Measurements from ENCODE around the gene RXRA.
A peak's percentile ranks its signal among the peaks of the same experiment; 100 is the strongest.
"Not testable (repeated sequence)": the region's sequence is repeated elsewhere in the genome, so short reads cannot be mapped to it uniquely, and the experiment has no call there.

Gene RXRA

DNA sequence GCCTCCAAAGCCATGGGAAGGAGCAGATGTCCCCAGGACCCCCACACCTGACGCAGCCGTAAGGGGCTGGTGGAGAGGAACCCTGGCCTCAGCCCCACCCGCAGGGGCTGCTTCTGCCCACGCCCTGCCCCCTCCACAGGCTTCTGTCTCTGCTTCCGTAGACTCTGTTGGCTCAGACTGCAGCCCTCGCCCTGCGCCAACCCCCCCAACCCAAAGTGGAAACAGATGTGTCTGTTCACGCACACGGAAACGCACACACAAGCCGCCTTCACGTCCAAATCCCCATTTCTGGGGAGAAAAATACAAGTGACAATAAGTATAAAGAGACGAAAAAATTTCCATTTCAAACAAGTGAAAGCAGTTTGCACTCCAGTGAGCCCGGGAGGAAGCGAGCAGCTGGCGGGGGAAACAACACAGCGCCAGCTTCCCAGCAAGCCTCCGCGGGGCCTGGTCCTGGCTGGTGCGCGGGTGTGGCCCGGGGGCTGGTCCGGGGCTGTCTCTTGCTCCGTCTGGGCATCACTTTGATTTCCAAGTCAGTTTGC lies 32.6 kb upstream of the RXRA start:
- DNase-seq (ENCODE audit: low read depth in 2 of 3, low spot score in 2 of 3), result no peak

DNA sequence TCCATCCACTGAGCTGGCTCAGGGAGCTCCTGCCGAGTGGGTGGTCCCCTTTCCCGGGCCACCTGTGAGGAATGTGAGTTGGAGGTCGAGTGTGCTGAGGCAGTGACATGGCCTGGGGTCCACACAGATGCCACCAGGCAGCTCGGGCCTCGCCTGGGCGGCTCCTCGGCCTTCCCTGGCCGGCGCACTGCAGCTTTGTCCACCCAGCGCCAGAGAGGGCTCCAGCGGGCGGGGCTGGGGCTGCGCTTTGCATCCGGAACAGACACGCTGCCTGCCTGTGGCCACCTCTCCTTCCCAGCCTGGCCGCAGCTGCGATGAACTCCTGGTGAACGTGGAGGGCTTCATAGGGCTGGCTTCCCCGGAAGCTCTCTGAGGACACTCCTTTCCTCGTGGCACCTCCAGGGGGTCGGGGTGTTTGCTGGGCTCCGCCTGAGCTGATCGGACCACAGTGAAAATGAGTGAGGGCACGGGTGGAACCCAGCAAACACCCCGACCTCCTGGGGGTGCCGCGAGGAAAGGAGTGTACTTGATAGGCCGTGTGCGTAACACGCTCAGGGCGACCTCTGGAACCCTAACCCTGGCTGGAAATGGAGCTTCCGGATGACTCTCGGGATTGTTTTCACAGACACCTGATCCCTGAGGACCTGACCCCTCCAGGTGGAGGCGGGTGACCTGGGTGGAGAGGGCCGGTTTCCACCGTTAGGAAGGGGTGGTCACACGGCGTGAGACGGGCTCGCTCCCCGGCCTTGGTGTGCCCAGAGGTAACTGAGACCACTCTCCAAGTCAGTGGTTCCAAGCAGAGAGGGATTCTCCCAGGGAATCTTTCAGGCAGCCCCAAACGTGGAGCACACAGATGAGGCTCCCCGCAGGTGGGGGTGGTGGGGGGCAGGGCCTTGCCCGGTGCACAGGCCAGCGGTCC lies 31.8 kb upstream of the RXRA start:
- no peak for DNase-seq (ENCODE audit: low read depth in 2 of 3, low spot score in 2 of 3)

DNA sequence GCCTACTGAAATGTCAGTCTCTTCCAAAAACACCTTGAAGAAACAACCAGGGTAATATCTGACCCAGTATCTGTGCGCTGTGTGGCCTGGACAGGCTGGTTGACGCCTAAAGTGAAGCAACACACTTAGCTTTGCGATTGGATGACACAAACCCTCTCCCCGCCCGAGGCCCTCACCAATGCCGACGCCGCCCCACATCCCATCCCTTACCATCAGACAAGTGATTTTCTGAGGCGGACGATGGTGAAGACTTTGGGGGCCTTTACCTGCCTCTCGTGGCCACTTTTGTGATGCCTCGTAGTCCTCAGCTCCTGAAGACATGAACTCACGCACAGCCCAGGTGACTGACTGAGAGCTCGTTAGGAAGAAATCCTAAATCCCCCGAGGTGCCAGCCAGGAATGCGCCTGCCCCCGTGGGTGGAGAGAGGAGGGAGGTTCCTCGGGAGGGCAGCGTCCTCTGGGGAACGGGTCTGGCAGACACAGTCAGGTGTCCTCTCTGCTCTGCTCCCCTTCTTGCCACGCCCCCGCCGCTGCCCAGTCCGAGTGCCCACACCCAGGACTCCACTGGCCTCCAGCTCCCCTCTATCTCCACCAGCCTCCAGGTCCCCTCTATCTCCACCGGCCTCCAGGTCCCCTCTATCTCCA lies 31.0 kb upstream of the RXRA start:
- DNase-seq (ENCODE audit: low read depth in 2 of 3, low spot score in 2 of 3), result no peak

- no peak for DNase-seq (ENCODE audit: low read depth in 2 of 3, low spot score in 2 of 3)
Observed at GRCh38 chr9:134295746-134296250, 30.5 kb upstream of the RXRA start.

DNA sequence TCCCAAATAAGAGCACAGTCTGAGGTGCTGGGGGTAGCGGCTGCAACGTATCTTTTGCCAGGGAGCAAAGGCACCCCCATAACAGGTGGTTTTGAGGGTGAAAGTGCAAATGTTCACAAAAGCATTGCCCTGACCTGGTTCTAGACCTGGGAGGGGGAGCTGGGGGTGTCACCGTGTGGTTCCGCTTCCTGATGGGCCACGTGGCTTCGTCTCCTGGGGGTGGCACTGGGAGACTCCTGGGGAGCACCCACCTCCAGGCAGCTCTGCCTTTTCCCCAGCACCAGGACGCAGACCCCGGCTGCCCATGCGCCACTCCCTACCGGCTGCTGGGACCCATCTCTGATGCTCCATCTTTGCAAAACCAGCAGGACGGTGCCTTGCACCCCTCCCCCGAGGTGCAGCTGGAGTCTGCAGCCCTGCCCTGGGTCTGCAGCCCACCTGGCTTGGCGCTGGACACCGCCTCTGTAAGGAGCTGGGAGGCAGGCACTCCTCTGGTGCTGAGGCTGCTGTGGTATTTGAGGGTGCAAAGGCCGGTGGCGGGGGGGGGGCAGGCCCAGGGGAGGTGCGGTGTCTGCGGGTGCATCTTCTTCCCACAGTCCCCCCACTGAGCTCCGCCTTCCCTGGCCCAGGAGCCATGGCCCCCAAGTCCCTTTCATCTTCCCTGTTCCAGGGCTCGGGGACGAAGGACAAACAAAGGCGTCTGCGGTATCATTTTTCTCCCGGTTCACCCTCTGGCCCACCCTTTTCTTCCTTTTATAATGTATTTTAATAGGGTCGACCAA lies 29.8 kb upstream of the RXRA start:
- DNase-seq (ENCODE audit: low read depth in 2 of 3, low spot score in 2 of 3), result no peak

DNA sequence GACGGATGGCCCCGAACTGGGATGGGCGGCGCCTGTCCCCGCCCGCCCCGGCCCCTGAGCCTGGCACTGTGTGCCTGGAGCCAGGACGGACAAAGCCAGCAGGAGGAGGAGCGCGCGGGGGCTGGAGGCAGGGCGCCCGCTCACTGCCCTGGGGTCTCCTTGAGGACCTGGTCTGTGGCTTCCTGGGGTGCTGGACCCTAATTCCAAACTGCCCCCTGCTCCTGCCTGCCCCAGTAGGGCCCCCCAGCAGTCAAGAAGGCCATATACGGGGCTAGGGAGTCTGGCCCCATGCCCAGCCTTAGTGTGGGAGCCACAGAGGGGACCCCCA lies 29.2 kb upstream of the RXRA start:
- DNase-seq (ENCODE audit: low read depth in 2 of 3, low spot score in 2 of 3), result no peak

DNA sequence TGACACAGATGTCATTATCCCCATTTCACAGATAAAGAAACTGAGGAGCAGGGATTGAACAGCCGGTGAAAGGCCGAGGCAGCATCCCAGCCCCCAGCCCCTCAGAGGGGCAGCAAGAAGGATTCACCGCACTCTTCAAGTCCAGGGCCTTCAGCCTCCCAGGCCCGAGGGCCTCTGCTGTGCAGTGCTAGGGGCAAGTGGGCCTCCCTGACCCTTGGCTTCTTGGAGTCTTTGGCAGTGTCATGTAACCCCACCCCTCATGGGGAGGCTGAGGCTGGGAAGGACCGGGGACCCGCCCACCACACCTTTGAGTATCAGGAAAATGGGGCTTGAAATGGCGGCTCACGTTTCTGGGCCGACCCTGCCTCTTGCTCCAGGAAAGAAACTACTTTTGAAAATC lies 28.7 kb upstream of the RXRA start:
- no peak for DNase-seq (ENCODE audit: low read depth in 2 of 3, low spot score in 2 of 3)

DNA sequence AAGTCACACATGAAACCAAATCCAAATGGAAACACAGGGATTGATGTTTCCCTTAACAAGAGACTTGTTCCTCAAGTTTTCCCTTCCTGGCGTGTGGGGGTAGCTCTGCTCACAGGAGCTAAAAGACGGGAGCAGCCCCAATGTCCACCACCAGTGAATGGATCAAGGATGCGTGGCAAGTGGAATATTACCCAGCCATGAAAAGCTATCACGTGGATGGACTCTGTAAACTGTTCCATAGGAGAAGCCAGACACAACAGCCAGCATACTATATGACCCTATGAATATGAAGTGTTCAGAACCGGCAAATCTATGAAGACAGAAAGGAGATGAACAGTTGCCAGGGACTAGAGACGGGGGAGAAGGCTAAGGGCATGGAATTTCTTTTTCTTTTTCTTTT lies 28.3 kb upstream of the RXRA start:
- no peak for DNase-seq (ENCODE audit: low read depth in 2 of 3, low spot score in 2 of 3)

DNA sequence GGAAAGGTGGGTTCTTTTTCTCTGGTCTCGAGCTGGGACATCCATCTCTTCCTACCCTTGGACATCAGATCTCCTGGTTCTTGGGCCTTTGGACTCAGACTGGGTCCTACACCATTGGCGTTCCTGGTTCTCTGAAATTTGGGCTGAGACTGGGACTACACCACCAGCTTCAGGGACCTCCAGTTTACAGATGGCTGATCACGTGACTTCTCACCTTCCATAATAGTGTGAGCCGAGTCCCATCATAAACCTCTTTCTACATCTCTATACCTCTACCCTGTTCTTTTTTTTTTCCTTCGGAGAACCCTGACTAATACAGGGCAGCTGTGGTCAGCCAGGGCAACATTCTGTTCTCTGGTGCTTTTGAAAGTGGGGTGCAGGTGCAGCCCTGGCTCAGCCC lies 27.2 kb upstream of the RXRA start:
- DNase-seq (ENCODE audit: low read depth in 2 of 3, low spot score in 2 of 3), result no peak

GRCh38 chr9:134299883-134300282 lies 26.4 kb upstream of the RXRA start:
- DNase-seq (ENCODE audit: low read depth in 2 of 3, low spot score in 2 of 3), result no peak

- DNase-seq (ENCODE audit: low read depth in 2 of 3, low spot score in 2 of 3), result peak in 2 of 3 experiments; percentile 31 to 49
Observed at GRCh38 chr9:134301387-134302129, 24.7 kb upstream of the RXRA start.

DNA sequence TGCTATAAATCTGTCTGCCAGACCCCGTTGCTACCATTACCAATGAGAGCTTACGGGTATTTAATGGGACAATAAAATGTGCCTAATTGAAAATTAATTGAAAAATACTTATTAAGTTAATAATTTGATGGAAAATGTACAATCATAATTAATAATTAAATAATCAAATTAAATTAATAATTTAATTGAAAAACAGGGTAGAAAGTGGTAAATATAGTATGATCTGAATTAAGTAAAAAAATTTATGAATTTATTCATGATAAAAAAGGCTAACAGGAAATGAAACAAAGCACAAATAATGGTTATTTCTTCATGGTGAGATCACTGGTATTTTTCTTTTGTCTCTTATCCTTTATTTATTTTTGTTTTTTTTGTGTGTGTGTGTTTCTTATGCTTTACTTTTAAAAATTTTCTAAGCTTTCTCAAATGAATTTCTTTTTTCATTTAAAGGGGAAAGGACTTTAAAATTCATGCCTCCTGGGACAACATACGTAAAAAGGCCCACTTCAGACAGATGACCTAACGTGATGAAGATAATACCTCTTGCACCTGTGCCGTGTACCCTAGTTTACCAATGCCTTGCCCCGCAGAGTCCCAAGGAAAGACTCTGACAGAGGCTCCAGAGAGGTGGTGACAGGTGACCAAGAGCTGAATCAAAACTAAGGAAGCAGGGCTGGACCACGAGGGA lies 24.0 kb upstream of the RXRA start:
- no peak for DNase-seq (ENCODE audit: low read depth in 2 of 3, low spot score in 2 of 3)

GRCh38 chr9:134303601-134304000 lies 22.7 kb upstream of the RXRA start:
- DNase-seq (ENCODE audit: low read depth in 2 of 3, low spot score in 2 of 3), result no peak

DNA sequence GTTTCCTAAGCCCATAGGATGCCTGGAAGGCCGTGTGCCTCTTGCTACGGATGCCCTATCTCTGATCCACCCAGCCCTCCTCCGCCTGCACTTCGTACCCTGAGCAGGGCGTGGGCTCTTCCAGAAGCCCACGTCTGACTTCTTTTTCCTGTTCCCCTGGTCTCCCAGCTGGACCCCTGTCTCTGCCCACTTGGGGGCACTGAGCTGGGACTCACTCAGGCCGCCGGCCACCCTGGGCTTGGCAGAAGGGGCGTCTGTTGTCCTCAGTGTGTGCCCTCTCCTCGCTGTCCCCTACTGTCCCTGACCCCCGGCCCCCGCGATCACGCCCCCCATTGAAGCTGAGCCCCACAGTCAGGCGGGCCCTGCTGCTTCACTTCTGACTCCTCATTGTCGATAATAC lies 22.0 kb upstream of the RXRA start:
- no peak for DNase-seq (ENCODE audit: low read depth in 2 of 3, low spot score in 2 of 3)

DNA sequence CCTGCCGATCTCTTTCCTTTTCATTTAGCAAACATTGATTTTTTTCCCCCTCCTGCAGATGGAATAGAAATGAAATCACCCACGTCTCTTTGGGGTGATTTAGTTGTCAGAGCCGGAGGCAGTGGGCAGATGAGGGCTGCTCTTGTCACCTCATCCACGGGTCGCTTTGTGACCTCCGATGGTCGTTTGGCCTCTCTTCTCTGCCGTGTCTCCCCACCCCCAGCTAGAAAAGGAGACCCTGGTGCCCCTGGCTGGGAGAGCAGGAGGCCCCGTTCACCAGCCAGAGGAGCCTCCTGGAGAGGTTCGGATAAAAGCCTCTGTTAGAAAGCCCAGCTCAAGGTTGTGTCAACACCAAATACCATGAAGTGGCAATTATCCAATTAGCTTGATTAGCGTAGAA lies 21.6 kb upstream of the RXRA start:
- no peak for DNase-seq (ENCODE audit: low read depth in 2 of 3, low spot score in 2 of 3)

GRCh38 chr9:134305533-134305932 lies 20.7 kb upstream of the RXRA start:
- no peak for DNase-seq (ENCODE audit: low read depth in 2 of 3, low spot score in 2 of 3)

DNA sequence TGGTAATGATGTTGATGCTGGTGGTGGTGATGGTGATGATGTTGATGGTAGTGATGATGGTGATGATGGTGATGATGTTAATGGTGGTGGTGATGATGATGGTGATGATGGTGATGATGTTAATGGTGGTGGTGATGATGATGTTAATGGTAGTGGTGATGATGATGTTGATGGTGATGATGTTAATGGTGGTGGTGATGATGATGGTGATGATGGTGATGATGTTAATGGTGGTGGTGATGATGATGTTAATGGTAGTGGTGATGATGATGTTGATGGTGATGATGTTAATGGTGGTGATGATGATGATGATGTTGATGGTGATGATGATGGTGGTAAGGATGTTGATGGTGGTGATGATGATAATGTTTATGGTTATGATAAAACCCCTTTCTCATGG lies 20.2 kb upstream of the RXRA start:
- not testable (repeated sequence) for DNase-seq (ENCODE audit: low read depth in 2 of 3, low spot score in 2 of 3)

GRCh38 chr9:134306636-134307600 lies 19.3 kb upstream of the RXRA start:
- no peak for DNase-seq (ENCODE audit: low read depth in 2 of 3, low spot score in 2 of 3)
